CD4-positive, alpha-beta T cell treated with Interleukin-4 for 1 hour (primary cell): ENCODE measurements around the gene CFAP97.
"Not testable (repeated sequence)": the region's sequence is repeated elsewhere in the genome, so short reads cannot be mapped to it uniquely, and the experiment has no call there.

Experiments used
- DNase-seq, 2 donors: peaks; one replicate each; pipeline ENCODE4 v3.0.0-alpha.2; 2020 to 2022

CFAP97 gene

DNA sequence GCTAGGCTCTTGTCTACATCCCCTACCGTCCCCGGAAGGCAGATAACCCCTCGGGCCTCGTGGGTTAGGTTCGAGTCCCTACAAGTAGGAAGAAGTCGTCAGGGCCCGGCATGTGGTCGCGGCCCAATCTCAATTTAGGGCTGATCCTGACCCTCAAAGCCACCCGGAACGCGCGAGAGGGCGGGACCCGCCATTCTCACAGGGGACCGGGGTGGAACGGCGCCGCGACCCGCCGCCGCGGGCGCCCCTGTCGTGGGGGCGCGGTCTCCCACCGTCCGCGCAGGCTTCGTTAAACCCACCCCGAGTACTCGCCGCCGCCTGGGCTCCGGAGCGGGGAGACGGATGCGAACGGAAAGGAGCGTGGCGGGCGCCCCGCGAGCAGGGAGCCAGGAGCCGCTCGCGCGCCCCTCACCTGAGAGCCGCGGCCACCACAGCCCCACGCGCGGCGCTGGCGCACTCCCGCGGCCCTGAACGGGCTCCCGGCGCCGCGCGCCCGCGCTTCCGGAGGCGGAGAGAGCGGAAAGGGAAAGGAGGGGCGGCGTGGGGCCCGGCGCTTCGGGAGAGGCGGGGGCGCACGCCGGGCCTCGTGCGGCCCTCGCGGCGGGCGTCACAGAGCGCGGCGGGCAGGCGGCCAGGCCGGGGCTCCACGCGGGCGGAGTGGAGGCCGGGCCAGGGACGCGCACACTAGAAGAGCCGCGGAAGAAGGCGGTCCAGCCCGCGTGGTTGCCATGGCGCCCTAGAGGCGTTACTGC is at the start of gene CFAP97:
Gene CFAP97, minus strand, starts transcription at position 515 of the 752 bp plus-strand sequence. CDS start 12,804 bp downstream, outside the sequence.
- peak; percentile 87 to 88 for DNase-seq

GRCh38 chr4:185249105-185249504 is 45.3 kb upstream of the CFAP97 start:
- no peak for DNase-seq

GRCh38 chr4:185248393-185249039 is 44.7 kb upstream of the CFAP97 start:
- DNase-seq = no peak

DNA sequence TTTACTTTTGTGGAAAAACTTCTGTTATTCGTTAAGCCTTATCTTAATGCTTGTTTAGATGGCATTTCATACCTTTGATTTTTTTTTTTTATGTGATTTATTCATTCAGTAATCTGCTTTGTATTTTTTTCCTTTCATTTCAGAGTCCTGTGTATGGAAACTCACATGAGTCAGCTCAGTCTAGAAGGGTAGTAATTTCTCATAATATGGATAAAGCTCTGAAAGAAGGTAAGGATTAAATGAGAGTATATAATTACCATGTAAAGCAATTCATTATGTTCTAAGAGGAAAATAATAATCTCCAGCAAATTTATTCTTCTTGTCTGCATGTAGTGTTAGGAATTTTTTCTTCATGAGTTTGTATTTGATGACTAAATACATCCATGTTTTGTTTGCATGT is 43.4 kb upstream of the CFAP97 start:
- DNase-seq = no peak

DNA sequence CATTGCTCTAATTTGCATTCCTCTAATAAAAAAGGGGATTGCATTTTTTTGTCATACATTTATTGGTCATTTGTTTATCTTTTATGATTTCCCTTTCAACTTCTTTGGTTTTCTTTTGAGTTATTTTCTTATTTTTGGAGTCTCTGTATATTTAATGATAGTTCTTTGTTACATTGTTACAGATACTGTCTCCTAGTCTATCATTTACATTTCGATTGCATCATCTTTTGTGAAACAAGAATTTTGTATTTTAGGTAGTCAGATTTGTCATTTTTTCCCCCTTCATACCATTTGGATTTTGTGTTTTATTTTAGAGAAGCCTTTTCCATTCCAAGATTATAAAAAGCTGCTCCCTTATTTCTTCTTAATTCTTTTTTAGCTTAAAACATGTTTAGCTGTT is 42.7 kb upstream of the CFAP97 start:
- no peak for DNase-seq

- DNase-seq = no peak
These were observed 41.0 kb upstream of the CFAP97 start for GRCh38 chr4:185244763-185245162.

DNA sequence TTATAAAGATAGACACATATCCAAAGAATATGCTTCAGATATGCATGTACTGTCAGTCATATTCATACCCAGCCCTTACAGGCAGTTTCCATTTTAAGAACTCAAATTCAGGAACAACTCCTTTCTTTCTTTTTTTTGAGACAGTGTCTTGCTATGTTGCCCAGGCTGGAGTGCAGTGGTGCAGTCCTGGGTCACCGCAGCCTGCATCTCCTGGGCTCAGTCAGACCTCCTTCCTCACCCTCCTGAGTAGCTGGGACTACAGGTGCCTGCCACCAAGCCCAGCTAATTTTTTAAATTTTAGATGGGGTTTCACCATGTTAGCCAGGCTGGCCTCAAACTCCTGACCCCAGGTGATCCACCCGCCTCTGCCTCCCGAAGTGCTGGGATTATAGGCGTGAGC is 40.1 kb upstream of the CFAP97 start:
- DNase-seq = no peak

GRCh38 chr4:185242749-185243533 is 39.1 kb upstream of the CFAP97 start:
- DNase-seq = no peak

GRCh38 chr4:185240486-185240885 is 36.7 kb upstream of the CFAP97 start:
- DNase-seq = not testable (repeated sequence)

DNA sequence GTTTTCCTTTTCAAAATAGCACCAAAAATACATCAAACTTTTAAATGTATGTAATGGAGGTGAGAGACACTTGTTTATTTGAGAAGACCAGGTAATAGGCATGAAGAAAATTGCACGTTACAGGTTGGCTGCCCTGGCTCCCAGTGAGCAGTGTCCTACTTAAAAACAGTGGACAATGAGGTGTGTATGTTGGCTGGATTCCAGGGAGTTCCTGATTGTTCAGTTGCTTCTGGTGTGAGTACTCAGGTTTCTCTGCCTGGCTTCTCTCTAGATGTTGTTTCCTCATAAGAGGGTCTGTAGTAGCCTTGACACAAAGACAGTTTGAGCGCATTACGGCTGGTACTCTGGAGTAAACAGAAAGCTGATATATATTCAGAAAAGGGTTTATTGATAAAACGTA is 35.0 kb upstream of the CFAP97 start:
- no peak for DNase-seq

GRCh38 chr4:185238215-185238681 is 34.4 kb upstream of the CFAP97 start:
- no peak for DNase-seq

GRCh38 chr4:185237175-185237574 is 33.4 kb upstream of the CFAP97 start:
- no peak for DNase-seq

- no peak for DNase-seq
These were observed 32.2 kb upstream of the CFAP97 start for GRCh38 chr4:185235843-185236503.

- DNase-seq = no peak
These were observed 31.5 kb upstream of the CFAP97 start for GRCh38 chr4:185235119-185235842.

- no peak for DNase-seq
These were observed 28.6 kb upstream of the CFAP97 start for GRCh38 chr4:185232370-185232769.

GRCh38 chr4:185229021-185229818 is 25.4 kb upstream of the CFAP97 start:
- DNase-seq = no peak

DNA sequence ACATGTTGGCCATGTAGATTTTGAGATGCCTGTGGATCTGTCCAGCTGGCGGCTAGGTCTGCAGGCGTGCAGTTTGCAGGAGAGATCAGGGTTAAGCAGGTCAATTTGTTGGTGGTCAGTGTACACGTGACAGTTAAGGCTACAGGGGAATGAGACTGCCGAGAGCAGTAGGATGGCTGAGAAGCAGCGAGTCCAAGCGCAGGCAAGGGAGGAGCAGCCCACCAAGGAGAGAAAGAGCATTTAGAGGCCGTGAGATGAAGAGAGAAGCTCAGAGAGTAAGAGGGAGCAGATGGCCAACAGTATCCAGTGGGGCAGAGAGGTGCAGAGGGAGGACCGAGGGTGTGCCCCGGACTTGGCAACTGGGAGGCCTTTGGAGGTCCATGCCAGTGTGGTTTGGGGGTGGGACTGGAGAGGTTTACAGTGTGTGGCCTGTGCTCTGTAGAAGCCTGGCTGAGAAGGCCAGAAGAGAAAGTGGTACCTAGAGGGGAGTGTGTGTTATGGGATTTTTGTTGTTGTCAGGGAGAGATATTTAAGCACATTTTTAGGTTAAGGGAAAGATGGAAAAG is 24.0 kb upstream of the CFAP97 start:
- no peak for DNase-seq

- no peak for DNase-seq
These were observed 23.3 kb upstream of the CFAP97 start for GRCh38 chr4:185227131-185227551.

GRCh38 chr4:185225940-185226339 is 22.1 kb upstream of the CFAP97 start:
- DNase-seq = no peak

DNA sequence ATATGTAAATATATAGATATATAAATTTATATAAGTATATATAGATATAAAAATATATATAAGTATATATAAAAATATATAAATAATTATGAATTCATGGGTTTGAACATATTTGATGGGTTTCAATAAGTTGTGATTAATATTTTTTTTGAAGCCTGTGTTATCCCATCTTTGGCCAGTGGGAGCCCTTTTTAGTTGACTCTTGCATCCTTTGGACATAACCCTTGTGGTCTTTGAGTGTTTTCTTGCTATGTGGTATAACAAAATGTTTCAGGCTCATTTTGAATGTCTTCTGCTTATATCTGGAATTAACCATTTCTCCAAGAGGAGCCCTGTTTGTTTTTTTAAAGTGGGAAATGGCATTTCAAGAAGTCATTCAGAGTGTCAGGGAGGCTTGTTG is 20.8 kb upstream of the CFAP97 start:
- no peak for DNase-seq

DNA sequence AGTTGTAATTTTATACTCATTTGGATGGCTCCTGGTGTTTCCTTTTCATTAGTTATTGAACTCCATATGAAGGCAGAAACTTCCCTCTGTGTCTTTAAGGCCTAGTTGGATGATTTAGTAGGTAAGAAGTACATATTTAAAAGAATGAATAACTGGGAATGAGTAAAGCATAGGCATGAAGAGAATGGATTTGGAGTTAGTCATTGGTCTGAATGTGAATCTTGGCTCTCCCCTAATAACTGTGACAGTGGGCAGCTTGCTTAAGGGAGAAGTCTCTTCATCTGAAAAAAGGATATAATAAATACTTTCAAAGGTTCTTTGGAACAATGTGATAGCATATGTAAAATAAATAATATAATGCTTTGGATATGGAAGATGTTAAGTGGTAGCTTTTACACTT is 18.8 kb upstream of the CFAP97 start:
- no peak for DNase-seq
